HepG2 (cell line): Measurements from ENCODE around the gene GGA1.

ENCODE experiments used
- JUND ChIP-seq: sonication (generic); formaldehyde crosslinking; IDR thresholded peaks from 2 replicates; pipeline ENCODE4 v1.8.0; 2022; ENCODE audit warnings: mild to moderate bottlenecking, missing genetic modification reagents
- ZNF530 ChIP-seq: sonication (generic); formaldehyde crosslinking; IDR thresholded peaks from 2 replicates; pipeline ENCODE4 v1.5.0; 2020; ENCODE audit warnings: low read depth, mild to moderate bottlenecking, missing genetic modification reagents

GRCh38 chr22:37571992-37572373, 36.7 kb upstream of the GGA1 start:
- TF ChIP-seq ZNF530 (no peak), JUND (no peak)
